Thyroid gland (tissue), 4 donors: Measurements from ENCODE around the gene POR. TPM values are rescaled to one million over a fixed set of nuclear protein-coding genes. Genes with fewer than 3 reads are reported as not detected.

ENCODE experiments used
- DNase-seq, 2 donors: peaks; one replicate each; pipeline ENCODE4 v3.0.0-alpha.2; 2019
- H3K27ac ChIP-seq, 3 donors: fragments of 200-600 bp; sonication (generic); 1 replicate in 2 of 3; 2 replicates in 1 of 3; pipeline ENCODE4 v1.5.1; 2016 to 2019; ENCODE audit warnings: mild to moderate bottlenecking in 1 of 3, moderate library complexity in 1 of 3
- H3K27me3 ChIP-seq: fragments of 200-600 bp; sonication (generic); one replicate; pipeline ENCODE4 v1.5.1; 2019
- H3K36me3 ChIP-seq, 2 donors: fragments of 200-600 bp; sonication (generic); one replicate each; pipeline ENCODE4 v1.5.1; 2016 to 2019
- H3K4me1 ChIP-seq, 2 donors: fragments of 200-600 bp; sonication (generic); one replicate each; pipeline ENCODE4 v1.5.1; 2017 to 2019
- H3K4me3 ChIP-seq, 3 donors: fragments of 200-600 bp; sonication (generic); replicated peaks in 1 of 3; 1 replicate in 2 of 3; 2 replicates in 1 of 3; pipeline ENCODE4 v1.5.1; 2016; ENCODE audit warnings: mild to moderate bottlenecking in 1 of 3
- H3K9me3 ChIP-seq: fragments of 200-600 bp; sonication (generic); one replicate; pipeline ENCODE4 v1.5.1; 2017
- POLR2A ChIP-seq, 2 donors: fragments of 450-650 bp; IDR thresholded peaks; one replicate each; pipeline ENCODE4 v1.6.1; 2017; ENCODE audit warnings: antibody characterized with exemption in 2 of 2, mild to moderate bottlenecking in 2 of 2, moderate library complexity in 1 of 2
- WGBS, 2 donors: methylation state at CpG; one replicate each; pipeline ENCODE4 v1.1.5; 2017; 5-methylcytosine and 5-hydroxymethylcytosine counted together
- intact Hi-C: fragments of 100-400 bp; cut with DNase I; formaldehyde crosslinking; loops from one replicate; pipeline ENCODE4 v1.15.1; 2023
- total RNA-seq, 4 donors: library from RNA; depleted of rRNA; stranded (reverse); fragments of >200 nt; gene quantifications; one replicate each; pipeline ENCODE4 v1.2.3, GENCODE V29; 2016
- TF ChIP-seq, protein P1 (sequence below), 6 experiments: fragments of 200-600 bp in 3 of 6; fragments of 450-650 bp in 3 of 6; sonication (generic) in 3 of 6; IDR thresholded peaks; one replicate each; pipeline ENCODE4 v1.5.1; 2016 to 2019; ENCODE audit warnings: antibody characterized with exemption in 6 of 6, mild to moderate bottlenecking in 2 of 6, inconsistent platforms in 1 of 6, moderate library complexity in 1 of 6

Gene POR
- total RNA-seq, 4 donors from 2014 or later = 141 to 341 (median 285) TPM

DNA sequence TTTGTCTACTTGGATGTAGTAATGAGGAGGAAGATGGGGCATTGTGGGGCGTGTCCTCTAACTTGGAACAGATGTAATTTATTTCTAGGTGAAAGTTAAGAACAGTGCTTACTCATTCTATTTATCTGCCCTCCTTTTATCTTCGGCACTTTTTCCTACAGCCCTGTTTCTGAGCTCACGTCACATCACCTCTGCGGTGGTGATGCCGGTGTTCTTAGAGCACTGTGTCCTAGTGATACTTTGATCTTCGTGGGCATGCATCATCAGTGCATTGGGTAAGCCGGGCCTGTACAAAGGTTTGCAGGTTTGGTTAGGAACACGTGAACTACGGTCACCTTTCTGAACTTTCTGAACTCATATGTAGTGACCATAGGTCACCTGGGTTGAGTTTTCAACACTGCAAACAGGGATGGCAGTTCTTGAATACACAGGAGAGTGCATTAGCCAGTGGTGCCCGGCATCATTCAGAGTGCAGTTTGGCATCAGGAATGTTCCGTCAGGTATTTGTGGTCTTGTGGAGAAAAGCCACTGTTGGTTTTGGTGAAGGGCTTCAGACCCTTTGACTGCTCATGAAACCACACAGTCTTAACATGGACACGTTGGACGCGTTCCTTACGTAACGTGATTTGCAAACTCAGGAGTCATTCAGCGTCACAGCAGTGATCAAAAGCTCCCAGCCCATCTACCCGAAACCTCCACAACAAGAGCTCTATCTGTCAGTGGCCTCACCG is 5.6 kb downstream of the POR start:
- DNase-seq = peak; percentile 73 to 79
- TF ChIP-seq, protein P1, sequence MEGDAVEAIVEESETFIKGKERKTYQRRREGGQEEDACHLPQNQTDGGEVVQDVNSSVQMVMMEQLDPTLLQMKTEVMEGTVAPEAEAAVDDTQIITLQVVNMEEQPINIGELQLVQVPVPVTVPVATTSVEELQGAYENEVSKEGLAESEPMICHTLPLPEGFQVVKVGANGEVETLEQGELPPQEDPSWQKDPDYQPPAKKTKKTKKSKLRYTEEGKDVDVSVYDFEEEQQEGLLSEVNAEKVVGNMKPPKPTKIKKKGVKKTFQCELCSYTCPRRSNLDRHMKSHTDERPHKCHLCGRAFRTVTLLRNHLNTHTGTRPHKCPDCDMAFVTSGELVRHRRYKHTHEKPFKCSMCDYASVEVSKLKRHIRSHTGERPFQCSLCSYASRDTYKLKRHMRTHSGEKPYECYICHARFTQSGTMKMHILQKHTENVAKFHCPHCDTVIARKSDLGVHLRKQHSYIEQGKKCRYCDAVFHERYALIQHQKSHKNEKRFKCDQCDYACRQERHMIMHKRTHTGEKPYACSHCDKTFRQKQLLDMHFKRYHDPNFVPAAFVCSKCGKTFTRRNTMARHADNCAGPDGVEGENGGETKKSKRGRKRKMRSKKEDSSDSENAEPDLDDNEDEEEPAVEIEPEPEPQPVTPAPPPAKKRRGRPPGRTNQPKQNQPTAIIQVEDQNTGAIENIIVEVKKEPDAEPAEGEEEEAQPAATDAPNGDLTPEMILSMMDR (IDR thresholded peaks at IDR 0.05) = no peak
- TF ChIP-seq POLR2A (IDR thresholded peaks at IDR 0.05) = peak in 1 of 2 donors; percentile 60
- Histone ChIP-seq H3K9me3 (no peaks in the 10 kb centered on the region), H3K4me1 (peaks cover 84 to 97% of the 10 kb centered on the region in 2 donors), H3K36me3 (no peaks in the 10 kb centered on the region), H3K27me3 (no peaks in the 10 kb centered on the region), H3K4me3 (no peak overlapping the region), H3K27ac (peak overlapping the region; percentile 83 to 98 (median 94))
- 58 to 67% methylated on average over 17 to 19 of the region's 19 CpGs for WGBS, 2 donors
- intact Hi-C loops = no loop called here

DNA sequence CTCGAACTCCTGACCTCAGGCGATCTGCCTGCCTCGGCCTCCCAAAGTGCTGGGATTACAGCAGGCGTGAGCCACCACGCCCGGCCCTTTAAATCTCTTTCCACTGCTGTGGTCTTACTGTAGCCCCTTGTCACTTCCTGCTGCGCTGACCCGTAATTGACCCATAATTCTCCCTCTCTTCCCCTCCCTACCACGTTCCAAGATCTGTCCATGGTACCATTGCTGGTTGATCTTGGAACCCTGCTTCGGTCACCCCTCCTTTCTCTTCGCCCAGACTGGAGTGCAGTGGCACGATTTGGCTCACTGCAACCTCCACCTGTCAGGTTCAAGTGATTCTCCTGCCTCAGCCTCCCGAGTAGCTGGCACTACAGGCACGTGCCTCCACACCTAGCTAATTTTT is 6.5 kb downstream of the POR start:
- H3K27ac ChIP-seq = peak overlapping the region; percentile 83 to 98 (median 94)
- H3K4me3 ChIP-seq = no peak overlapping the region
- H3K4me1 ChIP-seq = peaks cover 93 to 100% of the 10 kb centered on the region in 2 donors
- H3K36me3 ChIP-seq = no peaks in the 10 kb centered on the region
- TF ChIP-seq POLR2A (IDR thresholded peaks at IDR 0.05) = no peak
- TF ChIP-seq, protein P1 (IDR thresholded peaks at IDR 0.05) = no peak
- WGBS, 2 donors = 75 to 79% methylated on average over 14 of the region's 14 CpGs
- DNase-seq = no peak
- intact Hi-C loops = no loop called here
- H3K9me3 ChIP-seq = no peaks in the 10 kb centered on the region
- no peaks in the 10 kb centered on the region for H3K27me3 ChIP-seq

DNA sequence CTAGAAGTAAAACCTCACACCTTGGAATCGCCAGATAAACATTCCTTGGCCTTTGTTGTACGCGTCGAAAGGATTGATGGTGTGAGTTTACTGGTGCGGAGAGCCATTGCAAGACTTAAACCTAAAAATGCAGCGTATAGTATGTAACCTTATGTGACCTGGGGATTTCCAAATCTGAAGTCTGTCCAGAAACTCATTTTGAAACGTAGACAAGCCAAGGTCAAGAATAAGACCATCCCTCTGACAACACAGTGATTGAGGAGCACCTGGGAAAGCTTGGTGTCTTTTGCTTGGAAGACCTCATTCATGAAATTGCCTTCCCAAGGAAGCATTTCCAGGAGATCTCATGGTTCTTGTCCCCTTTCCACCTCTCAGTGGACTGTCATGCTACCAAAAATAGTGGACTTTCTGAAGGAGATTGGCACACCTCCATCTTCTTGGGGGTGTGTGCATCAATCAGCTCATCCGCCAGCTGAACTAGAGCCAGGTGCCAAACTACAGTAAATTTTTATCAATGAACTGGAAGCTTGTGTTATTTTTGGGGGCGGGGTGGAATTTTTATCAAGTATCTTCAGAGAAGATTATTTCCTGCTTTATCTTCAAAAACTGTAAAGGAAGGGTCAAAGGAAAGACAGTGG is 8.1 kb downstream of the POR start:
- WGBS, 2 donors = 88 to 92% methylated on average over 9 of the region's 9 CpGs
- no peaks in the 10 kb centered on the region for H3K36me3 ChIP-seq
- intact Hi-C loops = no loop called here

DNA sequence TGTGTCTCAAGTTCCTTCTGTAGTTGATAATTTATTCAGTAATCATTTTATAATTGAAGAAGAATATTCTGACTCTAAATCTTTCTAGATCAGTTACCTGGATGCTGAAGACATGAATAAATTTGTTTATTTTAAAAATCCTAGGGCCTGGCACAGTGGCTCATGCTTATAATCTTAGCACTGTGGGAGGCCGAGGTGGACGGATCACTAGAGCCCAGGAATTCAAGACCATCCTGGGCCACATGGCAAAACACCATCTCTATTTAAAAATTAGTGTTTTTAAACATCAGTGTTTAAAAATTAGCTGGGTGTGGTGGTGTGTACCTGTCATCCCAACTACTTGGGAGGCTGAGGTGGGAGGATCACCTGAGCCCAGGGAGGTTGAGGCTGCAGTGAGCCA is 9.3 kb downstream of the POR start:
- 20 to 40% methylated on average over 2 of the region's 2 CpGs for WGBS, 2 donors

More for the DNA sequence above, 8.1 kb downstream of the POR start:
- Histone ChIP-seq H3K4me1 (peaks cover 84 to 87% of the 10 kb centered on the region in 2 donors), H3K27ac (peak overlapping the region; percentile 83 to 98 (median 94)), H3K4me3 (no peak overlapping the region), H3K27me3 (no peaks in the 10 kb centered on the region), H3K9me3 (no peaks in the 10 kb centered on the region)
- TF ChIP-seq POLR2A (IDR thresholded peaks at IDR 0.05) = no peak
- TF ChIP-seq, protein P1 (IDR thresholded peaks at IDR 0.05) = no peak
- no peak for DNase-seq

More for the DNA sequence above, 9.3 kb downstream of the POR start:
- Histone ChIP-seq H3K27me3 (no peaks in the 10 kb centered on the region), H3K4me3 (no peak overlapping the region), H3K9me3 (no peaks in the 10 kb centered on the region), H3K27ac (peak overlapping the region; percentile 83 to 98 (median 94)), H3K4me1 (peaks cover 72 to 84% of the 10 kb centered on the region in 2 donors), H3K36me3 (no peaks in the 10 kb centered on the region)
- DNase-seq = peak; percentile 72 to 75
- intact Hi-C loops = no loop called here
- TF ChIP-seq, protein P1 (IDR thresholded peaks at IDR 0.05) = no peak
- no peak for TF ChIP-seq POLR2A (IDR thresholded peaks at IDR 0.05)
